Fibroblast of skin of right quadriceps (primary cell): ENCODE measurements around the gene MCOLN2.
A peak's percentile ranks its signal among the peaks of the same experiment; 100 is the strongest.

ENCODE experiments used
- DNase-seq: peaks from one replicate; pipeline ENCODE4 v3.0.0-alpha.2; 2013

MCOLN2 gene

DNA sequence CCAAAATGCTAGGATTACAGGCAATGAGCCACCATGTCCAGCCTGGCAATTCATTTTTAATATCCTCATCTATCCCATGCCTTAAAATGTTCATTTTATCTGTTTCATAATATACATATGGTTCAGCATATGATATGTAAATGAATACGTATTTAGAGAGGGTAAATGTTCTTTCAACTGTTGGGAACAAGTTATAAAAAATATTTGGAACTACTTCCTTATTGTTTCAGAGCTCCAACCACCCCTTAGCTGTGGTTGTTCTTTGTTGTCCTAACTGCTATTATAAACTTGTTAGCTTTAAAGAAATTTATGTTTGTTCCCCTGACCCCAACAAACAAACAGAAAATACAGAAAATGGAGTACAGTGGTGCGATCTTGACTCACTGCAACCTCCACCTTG is 14.5 kb downstream of the MCOLN2 start:
- no peak for DNase-seq

DNA sequence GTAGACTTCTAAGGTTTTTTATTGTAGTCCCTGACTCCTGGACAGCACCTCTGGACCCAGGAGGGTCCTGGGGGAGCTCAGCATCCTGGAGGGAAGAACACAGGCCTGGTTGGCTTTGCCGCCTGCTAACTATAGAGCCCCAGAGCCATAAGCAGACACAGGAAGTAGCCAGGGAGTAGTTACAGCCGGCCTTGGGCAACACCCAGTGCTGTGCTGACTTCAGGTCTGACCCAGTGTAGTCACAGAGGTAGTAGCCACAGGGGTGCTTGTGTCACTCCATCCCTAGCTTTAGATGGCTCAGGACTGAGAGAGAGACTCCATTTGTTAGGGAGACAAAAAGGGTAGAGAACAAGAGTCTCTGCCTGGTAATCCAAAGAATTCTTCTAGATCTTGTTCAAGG is 21.9 kb downstream of the MCOLN2 start:
- DNase-seq: no peak

- peak; percentile 22 for DNase-seq
Observed at GRCh38 chr1:84973498-84974334, 23.2 kb downstream of the MCOLN2 start.

GRCh38 chr1:84972377-84972987 is 24.4 kb downstream of the MCOLN2 start:
- no peak for DNase-seq

- no peak for DNase-seq
Observed at GRCh38 chr1:84971957-84972356, 25.0 kb downstream of the MCOLN2 start.

- no peak for DNase-seq
Observed at GRCh38 chr1:84969489-84970250, 27.2 kb downstream of the MCOLN2 start.

DNA sequence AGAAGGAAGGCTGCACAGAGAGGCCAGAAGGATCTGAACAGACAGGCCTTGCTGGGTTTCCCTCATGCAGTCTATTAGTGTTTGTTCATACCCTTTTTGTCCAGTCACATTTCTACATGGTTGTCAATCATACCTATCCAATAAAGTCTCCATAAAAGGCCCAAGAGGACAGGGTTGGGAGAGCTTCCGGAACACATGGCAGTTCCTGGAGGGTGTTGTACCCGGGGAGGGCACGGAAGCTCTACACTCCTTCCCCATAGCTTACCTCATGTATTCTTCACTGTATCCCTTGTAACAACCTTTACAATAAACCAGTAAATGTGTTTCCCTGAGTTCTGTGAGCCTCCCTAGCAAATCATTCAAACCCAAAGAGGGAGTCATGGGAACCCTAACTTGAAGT is 28.0 kb downstream of the MCOLN2 start:
- DNase-seq: no peak

- no peak for DNase-seq
Observed at GRCh38 chr1:84968101-84968500, 28.8 kb downstream of the MCOLN2 start.

- no peak for DNase-seq
Observed at GRCh38 chr1:84967666-84968065, 29.2 kb downstream of the MCOLN2 start.

- DNase-seq: no peak
Observed at GRCh38 chr1:84963021-84963420, 33.9 kb downstream of the MCOLN2 start.

- no peak for DNase-seq
Observed at GRCh38 chr1:84961316-84961715, 35.6 kb downstream of the MCOLN2 start.

GRCh38 chr1:84960371-84960770 is 36.5 kb downstream of the MCOLN2 start:
- DNase-seq: peak; percentile 68

DNA sequence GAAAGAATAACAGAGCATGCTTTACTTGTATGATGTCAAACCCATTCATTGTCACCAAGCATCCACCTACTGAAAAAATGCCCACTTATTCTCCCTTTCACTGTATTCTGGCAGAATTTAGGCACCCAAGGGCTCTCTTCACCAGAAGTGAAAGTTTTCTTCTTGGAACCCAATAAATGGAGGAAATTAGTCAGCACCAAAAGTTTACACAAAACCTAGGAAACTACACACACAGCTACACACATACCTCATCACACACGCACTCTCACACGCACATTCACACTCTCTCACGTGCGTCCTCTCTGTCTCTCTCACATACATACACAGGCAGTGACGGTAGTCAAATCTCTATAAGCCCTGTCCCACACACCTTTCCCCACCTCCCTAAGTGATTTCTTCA is 37.6 kb downstream of the MCOLN2 start:
- DNase-seq: no peak

DNA sequence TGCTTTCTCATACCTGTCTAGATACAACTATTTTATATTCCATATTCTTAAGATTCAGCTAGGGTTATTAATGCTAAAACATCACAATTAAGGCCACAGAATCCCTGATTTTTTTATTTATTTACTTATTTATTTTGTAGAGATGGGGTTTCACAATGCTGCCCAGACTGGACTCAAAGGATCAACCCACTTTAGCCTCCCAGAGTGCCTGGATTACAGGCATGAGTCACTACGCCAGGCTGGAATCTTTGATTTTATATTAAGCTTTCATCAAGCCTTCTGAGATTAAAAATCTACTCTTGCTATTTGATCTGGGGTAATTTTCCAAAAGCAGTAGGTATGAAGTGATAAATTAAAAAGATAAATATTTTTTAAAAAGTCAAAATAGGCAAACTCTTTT is 38.9 kb downstream of the MCOLN2 start:
- DNase-seq: no peak

DNA sequence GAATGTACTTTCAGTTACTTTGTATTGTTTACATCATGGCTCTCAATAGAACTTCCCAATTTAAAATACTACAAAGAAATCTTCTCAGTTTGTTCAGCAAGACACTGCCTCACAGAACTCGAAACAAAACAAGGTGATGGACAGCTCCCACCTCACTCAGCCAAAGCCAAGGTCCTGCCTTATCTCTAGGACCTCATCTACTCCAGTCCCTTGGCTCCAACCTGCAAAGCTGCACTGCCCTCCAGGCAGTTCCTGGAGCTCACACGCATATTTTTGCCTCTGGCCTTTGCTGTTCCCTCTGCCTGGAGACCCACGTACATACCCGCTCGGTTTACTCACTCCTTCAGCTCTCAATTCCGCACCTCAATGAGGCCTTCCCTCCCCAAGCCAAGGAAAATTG is 40.3 kb downstream of the MCOLN2 start:
- no peak for DNase-seq

GRCh38 chr1:84956097-84956496 is 40.8 kb downstream of the MCOLN2 start:
- DNase-seq: no peak

GRCh38 chr1:84949664-84950063 is 47.2 kb downstream of the MCOLN2 start:
- no peak for DNase-seq

- DNase-seq: no peak
Observed at GRCh38 chr1:84947536-84948410, 49.1 kb downstream of the MCOLN2 start.

- DNase-seq: no peak
Observed at GRCh38 chr1:84946631-84947030, 50.3 kb downstream of the MCOLN2 start.

DNA sequence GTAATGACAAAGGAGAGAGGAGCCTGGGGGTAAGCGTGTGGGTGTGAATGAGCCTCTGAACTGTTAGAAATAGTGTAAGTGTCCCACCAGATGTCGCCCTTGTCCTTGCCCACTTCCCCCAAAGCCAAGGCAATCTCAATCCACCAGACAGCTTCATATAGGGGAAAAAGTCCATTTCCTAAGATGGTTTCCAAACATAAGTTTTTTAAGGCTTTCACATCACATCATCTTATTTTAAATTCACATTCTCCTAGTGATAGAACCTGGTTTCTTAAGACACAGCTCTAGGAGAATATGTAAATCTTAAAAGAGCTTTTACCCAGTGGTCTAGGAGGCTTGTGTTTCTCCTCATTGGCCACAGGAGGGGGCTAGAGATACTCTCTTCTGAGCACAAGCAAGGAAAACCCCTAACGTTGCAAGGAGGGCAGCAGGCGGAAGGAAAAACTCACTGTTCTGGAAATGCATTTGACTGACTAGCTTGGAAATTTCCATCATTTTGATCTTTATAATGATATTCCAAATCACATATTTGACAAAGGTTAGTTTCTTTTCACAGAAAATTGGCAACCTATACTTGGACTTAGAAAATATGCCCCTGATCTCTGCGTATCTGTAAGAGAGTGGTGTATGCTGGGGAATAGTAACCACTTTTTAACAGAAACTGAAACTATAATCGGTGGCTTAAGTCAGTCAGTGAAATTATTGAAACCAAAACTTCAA is 52.0 kb downstream of the MCOLN2 start:
- peak; percentile 86 for DNase-seq

DNA sequence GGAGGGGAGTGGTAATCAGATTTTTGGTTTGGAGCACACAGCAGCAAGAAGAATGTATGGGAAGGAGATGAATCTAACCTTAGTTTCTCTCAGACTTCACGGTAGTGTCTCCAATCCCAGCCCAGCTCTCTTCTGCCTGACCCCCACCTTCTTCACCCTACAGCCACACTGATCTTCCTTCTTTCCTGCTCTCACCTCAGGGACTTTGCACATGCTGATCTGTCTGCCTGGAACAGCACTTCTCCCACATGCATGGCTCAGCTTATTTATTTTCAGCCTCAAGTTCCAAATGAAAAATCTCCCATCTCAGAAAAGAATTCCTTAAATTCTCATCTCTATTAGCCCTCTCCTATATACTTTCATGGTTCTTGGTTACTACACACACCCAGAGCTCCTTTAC is 55.1 kb downstream of the MCOLN2 start:
- no peak for DNase-seq

DNA sequence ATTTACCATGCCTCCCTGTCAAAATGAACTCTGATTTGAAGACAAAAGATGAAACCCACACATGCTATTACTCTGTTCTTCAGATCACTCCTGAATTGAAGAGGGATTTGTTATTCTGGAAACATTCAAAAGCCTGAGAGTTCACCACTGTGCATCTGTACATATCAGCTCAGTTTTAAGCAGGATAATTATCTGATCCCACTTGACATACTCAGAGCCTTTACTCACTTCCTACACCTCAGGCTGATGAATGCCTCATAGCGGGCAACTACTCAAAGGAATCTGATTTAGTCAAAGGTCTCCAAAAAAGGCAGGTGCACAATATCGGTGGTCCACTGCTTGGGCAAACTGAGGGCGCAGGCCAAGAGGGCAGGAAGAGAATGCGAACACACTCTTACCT is 56.4 kb downstream of the MCOLN2 start:
- no peak for DNase-seq
